ENCODE results near the gene CACNA1D. TPM values are rescaled to one million over a fixed set of nuclear protein-coding genes. Genes with fewer than 3 reads are reported as not detected.

CACNA1D gene
- polyA plus RNA-seq, 1 experiment, result 0.15 TPM

- POLR2A ChIA-PET, result no interaction called here
- CTCF ChIA-PET, result no interaction called here
These were observed 305.9 kb downstream of the CACNA1D start for GRCh38 chr3:53800041-53800906.

GRCh38 chr3:53801319-53801718, 306.9 kb downstream of the CACNA1D start:
- no peaks in the 10 kb centered on the region for H3K36me3 ChIP-seq (ENCODE audit: control insufficient read depth, insufficient read depth, low read length)
- TF ChIP-seq CTCF (IDR thresholded peaks at IDR 0.05; ENCODE audit: insufficient read depth, low read depth, low read length), result no peak
- DNase-seq (ENCODE audit: low read depth), result no peak
- ChIA-PET CTCF (no interaction called here), POLR2A (no interaction called here)
- no peak overlapping the region for H3K4me3 ChIP-seq (ENCODE audit: low read depth, low read length)
- H3K27me3 ChIP-seq (ENCODE audit: control insufficient read depth, insufficient read depth, low read length), result no peaks in the 10 kb centered on the region

More at GRCh38 chr3:53800041-53800906, 305.9 kb downstream of the CACNA1D start:
- Histone ChIP-seq H3K36me3 (ENCODE audit: control insufficient read depth, insufficient read depth, low read length) (no peaks in the 10 kb centered on the region), H3K4me3 (ENCODE audit: low read depth, low read length) (no peak overlapping the region), H3K27me3 (ENCODE audit: control insufficient read depth, insufficient read depth, low read length) (no peaks in the 10 kb centered on the region)
- TF ChIP-seq CTCF (IDR thresholded peaks at IDR 0.05; ENCODE audit: insufficient read depth, low read depth, low read length), result no peak
- no peak for DNase-seq (ENCODE audit: low read depth)

GRCh38 chr3:53802256-53802880, 308.0 kb downstream of the CACNA1D start:
- TF ChIP-seq CTCF (IDR thresholded peaks at IDR 0.05; ENCODE audit: insufficient read depth, low read depth, low read length), result no peak
- Histone ChIP-seq H3K36me3 (ENCODE audit: control insufficient read depth, insufficient read depth, low read length) (no peaks in the 10 kb centered on the region), H3K4me3 (ENCODE audit: low read depth, low read length) (no peak overlapping the region), H3K27me3 (ENCODE audit: control insufficient read depth, insufficient read depth, low read length) (no peaks in the 10 kb centered on the region)
- CTCF ChIA-PET, result no interaction called here
- POLR2A ChIA-PET, result no interaction called here
- DNase-seq (ENCODE audit: low read depth), result no peak

GRCh38 chr3:53803124-53803815, 308.9 kb downstream of the CACNA1D start:
- no peaks in the 10 kb centered on the region for H3K36me3 ChIP-seq (ENCODE audit: control insufficient read depth, insufficient read depth, low read length)
- no peak overlapping the region for H3K4me3 ChIP-seq (ENCODE audit: low read depth, low read length)
- no peaks in the 10 kb centered on the region for H3K27me3 ChIP-seq (ENCODE audit: control insufficient read depth, insufficient read depth, low read length)
- peak; percentile 14; the same call in 1 of the 2 replicates for TF ChIP-seq CTCF (IDR thresholded peaks at IDR 0.05; ENCODE audit: insufficient read depth, low read depth, low read length)
- POLR2A ChIA-PET, result no interaction called here
- no peak for DNase-seq (ENCODE audit: low read depth)
- CTCF ChIA-PET, result interaction anchor here (0.8 to 1.3 kb wide), 3 partner anchors 8 to 55 kb away, joined by 3 read pairs; no protein-coding TSS in a partner anchor
